GM18526 (cell line): ENCODE data around the gene SERINC2.

Experiments used
- POLR2A ChIP-seq: IDR thresholded peaks from 3 replicates; pipeline ENCODE4 v1.6.1; 2011; ENCODE audit not compliant: insufficient read length; ENCODE audit errors: extremely low read depth

Gene SERINC2

DNA sequence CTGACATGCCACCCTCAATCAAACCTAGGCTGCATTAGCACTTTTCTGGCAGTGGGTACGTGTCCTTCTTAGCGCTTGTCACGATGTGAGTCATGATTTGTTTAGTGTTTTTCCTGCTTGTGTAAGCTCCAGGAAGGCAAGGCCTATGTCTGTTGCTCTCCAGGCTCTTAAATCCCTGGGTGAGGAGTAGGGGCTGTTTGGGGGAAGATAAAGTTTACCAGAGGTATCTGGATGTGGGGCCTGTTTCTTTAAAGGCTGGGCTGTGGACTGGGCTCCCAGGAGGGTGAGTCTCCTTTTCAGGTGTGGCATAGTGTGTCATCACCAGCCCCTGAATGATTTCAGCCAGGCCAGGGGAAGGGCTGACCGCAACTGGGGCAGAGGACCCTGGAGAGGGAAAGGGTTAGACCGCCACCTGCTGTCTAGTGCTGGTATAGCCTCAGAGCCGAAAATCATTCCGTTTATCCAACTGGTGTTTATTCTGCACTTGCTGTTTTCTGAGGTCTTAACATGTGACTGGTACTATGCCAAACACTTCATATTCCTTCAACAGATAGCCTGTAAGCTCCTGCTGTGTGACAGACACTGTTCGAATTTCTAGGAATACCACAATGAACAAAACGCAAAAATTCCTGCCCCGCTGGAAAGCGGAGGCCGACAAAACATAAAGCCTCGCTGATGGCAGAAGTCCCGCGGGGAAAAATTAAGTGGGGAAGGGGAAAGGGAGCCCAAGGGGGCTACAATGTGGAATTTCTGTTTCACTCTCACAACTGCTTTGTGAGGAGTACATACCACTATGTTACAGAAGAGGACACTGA lies 9.7 kb downstream of the SERINC2 start:
- no peak for TF ChIP-seq POLR2A

DNA sequence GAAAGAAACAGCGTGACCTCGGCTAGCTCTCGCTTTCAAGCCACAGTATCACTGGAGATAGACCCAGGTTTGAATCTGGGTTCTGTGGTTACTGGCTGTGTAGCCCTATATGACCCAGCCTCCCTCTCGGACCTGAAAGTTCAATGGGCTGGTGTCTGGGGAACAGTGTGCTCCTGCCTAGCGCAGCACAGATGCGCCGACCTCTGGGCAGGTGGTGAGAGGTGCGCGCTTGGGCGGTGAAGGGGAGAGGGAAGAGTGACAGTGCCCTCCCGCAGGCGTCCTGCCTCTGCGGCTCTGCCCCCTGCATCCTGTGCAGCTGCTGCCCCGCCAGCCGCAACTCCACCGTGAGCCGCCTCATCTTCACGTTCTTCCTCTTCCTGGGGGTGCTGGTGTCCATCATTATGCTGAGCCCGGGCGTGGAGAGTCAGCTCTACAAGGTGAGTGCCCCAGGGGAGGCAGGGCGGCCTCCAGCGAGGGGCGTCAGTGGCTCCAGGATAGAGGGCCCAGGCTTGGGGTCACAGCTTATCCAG lies 10.5 kb downstream of the SERINC2 start:
- peak; percentile 39 for TF ChIP-seq POLR2A

DNA sequence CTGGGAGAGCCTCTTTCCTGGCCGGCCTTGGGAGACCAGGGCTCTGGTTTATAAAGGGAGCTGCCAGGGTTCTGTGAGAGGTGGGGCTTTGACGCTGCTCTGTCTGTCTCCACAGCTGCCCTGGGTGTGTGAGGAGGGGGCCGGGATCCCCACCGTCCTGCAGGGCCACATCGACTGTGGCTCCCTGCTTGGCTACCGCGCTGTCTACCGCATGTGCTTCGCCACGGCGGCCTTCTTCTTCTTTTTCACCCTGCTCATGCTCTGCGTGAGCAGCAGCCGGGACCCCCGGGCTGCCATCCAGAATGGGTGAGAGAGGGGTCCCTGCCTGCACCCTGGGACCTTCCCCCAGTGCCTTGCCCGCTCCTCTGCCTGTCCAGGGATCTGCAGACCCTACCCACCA lies 11.6 kb downstream of the SERINC2 start:
- TF ChIP-seq POLR2A, result no peak

- no peak for TF ChIP-seq POLR2A
Observed at GRCh38 chr1:31425301-31426081, 12.5 kb downstream of the SERINC2 start.

DNA sequence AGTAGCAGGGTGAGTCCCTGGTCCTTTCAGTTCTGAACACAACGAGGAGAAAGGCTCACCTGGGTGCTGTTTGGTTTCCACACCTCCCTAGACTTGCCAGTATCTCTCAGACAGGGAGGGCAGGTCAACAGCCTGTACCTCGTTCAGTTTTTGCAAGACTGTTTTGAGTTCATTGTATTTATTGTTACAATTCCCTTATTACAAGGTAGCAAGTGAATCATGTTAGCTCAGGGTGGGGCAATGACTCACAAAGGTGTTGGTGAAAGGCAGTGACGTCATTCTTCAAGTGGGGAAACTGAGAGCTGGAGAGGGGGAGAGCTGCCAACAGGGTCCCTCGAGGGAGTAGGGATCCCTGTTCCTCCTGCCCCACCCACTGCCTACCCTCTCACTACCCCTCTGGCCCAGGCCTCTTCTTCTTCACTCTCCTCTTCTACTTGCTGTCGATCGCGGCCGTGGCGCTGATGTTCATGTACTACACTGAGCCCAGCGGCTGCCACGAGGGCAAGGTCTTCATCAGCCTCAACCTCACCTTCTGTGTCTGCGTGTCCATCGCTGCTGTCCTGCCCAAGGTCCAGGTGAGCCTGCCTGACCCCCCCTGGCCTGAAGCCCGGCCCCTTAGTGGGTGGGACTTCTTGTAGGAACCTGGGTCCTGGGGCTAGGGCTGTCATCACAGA lies 13.4 kb downstream of the SERINC2 start:
- no peak for TF ChIP-seq POLR2A

- TF ChIP-seq POLR2A, result no peak
Observed at GRCh38 chr1:31427322-31427721, 14.3 kb downstream of the SERINC2 start.

DNA sequence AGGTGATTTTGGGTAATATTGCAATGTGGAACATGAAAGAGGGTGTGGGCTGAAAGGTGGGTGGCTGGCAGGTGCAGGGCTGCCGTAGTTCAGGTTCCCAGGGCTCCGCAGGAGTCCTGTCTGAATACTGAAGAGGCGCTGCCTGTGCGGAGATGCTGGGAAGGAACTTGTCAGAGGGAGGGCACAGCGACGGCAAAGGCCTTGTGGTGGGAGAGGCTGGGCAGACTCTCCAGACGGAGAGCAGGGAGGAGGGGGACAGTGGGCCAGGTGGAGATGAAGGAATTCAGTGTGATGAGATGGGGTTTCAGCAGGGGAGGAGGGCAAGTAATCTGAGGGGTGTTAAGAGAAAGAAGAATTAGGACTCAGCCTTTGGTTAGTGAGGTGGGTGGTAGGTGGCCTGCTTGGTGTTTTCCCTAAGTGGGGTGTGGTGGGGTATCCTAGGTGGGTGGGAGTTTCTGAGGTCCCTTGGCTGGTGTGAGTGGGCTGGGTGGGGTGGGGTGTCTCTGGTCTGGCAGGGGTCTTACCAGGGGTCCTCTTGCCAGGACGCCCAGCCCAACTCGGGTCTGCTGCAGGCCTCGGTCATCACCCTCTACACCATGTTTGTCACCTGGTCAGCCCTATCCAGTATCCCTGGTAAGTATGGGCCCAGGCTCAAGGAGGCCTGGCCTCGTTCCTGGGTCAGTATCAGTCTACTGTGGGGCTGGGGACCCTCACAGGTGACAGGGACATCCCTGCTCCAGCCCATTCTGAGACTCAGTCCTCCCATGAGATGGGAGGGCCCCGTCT lies 15.6 kb downstream of the SERINC2 start:
- TF ChIP-seq POLR2A, result no peak

GRCh38 chr1:31429583-31429982 lies 16.6 kb downstream of the SERINC2 start:
- TF ChIP-seq POLR2A, result no peak

- no peak for TF ChIP-seq POLR2A
Observed at GRCh38 chr1:31432592-31433395, 19.8 kb downstream of the SERINC2 start.

DNA sequence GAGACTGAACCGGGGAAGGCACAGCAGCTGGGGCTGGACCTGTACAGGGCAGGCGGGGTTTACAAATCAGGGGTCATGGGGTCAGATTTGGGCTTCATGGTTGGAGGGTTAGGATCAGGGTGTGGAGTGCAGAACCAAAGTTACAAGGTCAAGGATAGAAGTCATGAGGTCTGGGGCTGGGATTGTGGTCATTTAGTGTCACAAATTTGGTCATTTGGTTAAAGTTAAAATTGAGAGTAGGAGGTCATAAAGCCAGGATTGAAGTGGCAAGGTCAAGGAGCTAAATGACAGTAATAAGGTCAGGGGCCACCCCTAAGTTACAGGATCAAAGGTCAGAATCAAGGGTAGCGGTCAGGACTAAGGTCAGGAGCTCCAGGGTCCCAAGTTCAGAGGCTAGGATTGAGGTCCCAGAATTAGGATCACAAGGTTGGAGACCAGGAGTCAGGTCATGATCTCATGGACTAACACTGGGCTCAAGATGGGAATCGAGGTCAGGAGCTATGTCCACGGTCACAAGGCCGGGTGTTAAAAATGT lies 20.4 kb downstream of the SERINC2 start:
- TF ChIP-seq POLR2A, result no peak

DNA sequence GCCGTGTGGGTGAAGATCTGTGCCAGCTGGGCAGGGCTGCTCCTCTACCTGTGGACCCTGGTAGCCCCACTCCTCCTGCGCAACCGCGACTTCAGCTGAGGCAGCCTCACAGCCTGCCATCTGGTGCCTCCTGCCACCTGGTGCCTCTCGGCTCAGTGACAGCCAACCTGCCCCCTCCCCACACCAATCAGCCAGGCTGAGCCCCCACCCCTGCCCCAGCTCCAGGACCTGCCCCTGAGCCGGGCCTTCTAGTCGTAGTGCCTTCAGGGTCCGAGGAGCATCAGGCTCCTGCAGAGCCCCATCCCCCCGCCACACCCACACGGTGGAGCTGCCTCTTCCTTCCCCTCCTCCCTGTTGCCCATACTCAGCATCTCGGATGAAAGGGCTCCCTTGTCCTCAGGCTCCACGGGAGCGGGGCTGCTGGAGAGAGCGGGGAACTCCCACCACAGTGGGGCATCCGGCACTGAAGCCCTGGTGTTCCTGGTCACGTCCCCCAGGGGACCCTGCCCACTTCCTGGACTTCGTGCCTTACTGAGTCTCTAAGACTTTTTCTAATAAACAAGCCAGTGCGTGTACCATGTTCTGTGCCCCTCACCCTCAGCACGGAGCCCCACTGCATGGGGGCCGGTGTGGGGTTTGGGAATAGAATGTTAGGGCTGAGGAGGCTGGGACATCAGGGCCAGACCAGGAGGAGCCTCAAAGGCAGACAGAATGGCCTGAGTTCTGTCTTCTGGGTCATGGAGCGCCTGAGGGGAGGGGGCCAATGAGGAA lies 21.3 kb downstream of the SERINC2 start:
- TF ChIP-seq POLR2A, result no peak

GRCh38 chr1:31434979-31435378 lies 22.0 kb downstream of the SERINC2 start:
- TF ChIP-seq POLR2A, result no peak
